Stimulated activated CD8-positive, alpha-beta memory T cell treated with anti-CD3 and anti-CD28 coated beads, Interleukin-4, amount 100 ng/mL, for 1 hour (primary cell): ENCODE measurements around the gene SP2.

Experiments used
- DNase-seq, 2 donors: peaks; one replicate each; pipeline ENCODE4 v3.0.0-alpha.2; 2020; ENCODE audit warnings: low read depth in 2 of 2, low spot score in 1 of 2

The SP2 gene

DNA sequence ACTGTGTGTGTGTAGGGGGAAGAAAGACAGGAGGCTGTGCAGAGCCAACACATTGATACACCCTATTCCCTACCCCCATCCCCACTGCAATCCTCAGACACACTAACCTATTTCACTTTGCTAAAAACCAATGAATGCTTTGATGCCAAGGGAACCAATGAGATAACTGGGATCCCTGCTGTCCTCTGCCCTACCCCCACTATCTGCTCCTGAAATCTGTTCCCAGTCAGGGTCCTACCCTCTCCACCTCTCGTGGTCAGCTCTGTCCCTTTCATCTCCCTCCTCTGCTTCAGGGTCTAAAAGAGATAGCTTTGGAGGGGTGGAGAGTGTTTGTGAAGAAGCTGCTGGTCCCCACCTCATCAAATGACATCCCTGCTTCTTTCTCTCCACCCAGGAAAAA, 26.0 kb upstream of the SP2 start:
- no peak for DNase-seq

DNA sequence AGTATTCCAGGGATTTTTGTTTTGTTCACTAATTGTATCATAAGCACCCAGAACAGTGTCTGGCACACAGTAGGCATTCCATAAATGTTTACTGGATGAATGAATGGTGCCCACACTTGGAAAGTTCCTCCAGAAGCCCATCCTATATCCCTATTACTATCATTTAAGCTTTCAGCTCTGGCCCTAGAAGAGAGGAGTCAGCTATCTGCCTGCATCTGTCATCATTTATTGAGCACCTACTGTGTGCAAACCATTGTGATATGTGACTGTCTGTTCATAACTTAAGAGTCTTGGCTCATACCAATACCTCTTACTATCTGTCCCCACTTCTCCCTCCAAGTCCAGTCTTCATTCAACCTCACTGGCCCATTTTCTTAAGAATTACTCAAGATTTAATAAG, 25.0 kb upstream of the SP2 start:
- DNase-seq = no peak

DNA sequence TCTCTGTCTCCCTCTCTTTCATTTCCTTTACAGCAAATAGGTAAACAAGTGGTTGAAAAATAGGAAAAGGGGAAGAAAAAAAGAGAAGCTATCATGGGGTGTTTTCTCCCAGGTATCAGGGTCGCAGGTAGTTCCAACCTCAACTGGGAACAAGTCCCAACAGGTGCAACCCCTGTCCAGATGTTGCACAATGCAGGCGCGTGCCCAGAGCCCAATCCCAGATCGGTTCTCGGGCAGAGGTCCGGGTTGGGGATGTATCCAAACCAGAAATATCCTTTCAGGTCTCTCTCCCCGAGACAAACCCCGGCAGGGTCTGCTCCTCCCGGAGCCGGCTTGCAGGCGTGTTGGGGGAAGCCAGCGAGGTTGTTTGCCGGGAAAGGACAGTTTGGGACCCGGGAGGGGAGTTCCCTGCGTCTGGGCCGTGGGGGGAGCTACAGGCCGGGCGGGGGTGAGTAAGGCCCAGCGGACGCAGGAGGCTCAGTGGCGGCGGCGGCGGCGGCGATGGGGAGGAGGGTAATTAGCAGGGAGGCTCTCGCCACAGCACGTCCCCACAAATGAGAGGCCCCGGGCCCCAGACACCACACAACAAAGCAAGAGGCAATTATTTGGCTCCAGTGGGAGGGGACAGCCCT, 23.9 kb upstream of the SP2 start:
- no peak for DNase-seq

DNA sequence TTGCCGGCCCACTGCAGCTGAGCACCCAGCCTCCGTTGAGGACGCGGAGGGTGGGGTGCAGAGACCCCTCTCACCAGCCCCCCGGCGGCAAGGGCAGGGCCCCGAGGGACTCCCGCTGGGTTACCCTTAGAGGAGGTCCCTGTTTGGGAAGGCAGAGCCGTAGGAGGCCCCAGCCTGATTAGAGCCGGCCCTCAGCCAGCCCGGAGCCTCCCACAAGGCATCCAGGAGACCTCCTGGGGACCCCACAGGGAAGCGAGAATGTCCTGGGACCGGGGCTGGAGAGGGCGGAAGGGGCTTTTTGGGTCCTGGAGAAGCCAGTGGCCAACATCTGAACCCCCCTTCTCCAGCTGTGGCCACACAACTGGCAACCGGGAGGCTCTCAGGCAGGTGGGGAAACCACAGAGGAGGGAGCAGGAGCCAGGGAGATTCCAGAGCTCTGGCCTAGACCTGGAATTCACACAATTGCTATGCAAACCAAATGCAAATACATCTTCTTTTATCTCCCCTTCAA, 23.3 kb upstream of the SP2 start:
- no peak for DNase-seq

DNA sequence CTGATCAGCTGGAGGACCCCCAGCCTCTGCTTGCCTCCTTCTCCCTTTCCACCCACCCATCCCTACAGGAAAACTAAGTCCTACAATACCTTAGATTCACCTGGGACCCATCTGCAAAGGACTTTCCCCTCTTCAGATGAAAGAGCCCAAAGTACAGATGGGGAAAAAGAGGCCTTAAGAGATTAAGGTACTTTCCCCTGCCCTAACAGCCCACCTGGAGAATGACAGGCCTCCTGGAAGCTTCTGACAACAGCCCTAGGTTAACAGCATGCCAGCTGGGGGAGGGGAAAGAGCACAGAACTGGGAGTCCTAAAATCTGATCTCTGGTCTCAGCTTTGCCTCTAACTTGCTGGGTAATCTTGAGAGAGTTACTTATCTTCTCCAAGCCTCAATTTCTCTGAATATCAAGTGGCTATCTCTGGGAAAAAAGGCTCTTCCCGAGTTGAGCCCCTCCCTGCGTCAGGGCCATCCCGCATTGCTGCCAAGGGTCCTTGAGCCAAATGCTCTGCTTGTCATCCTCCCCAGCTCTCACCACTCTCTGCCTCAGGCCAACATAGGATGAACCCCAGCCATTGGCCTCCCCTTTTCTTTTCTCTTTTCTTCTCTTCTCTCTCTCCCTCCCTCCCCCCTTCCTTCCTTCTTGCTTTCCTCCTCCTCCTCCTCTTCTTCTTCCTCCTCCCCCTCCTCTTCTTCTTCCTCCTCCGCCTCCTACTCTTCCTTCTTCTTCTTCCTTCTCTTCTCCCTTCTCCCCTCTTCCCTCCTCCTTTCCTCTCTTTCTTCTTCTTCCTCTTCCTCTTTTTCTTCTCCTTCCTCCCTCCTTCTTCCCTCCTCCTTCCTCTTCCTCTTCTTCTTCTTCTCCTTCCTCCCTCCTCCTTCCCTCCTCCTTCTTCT, 22.6 kb upstream of the SP2 start:
- no peak for DNase-seq

DNA sequence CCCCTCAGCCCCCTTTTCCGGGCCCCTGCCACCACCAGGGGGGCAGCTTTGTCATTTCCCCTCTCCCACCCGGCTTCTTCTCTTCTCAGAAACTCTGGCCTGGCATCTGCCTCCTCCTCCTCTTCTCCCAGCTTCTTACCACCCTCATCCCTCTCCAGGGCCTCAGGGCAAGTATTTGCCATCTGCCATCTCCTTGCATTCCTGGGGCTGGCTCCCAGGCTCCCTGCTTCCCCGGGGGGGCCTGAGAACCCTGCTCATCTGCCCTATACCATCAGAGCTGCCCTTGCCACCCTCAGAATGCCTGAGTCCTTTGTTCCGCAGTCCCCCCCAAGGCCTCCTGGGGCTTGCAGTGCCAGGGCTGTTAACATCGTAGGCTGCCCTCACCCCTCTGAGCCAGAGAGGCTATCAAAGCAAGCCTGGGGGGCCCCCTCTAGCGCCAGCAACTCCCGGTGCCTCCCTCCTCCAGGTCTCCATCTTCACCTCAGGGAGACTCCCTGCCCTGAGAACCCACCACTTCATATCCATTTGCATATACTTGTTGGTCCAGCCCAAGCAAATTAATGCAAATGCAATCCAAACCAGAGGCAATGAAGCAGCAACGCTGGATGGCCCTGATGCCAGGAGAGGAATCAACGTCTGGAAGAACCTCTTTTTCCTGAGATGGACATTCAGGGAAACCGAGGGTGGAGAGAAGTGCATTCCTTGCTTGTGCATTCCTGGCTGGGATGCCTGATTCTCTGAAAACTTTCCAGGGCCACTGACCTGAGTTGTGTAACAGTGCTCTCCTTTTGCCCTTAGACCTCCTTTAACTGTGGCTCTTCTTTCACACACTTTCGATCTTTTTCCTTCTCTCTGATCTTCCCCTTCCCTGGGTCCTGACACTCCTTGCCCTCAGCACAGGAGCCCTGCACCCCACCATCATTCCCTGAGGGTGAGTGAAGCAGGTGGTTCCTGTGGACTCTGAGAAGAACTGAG, 20.7 kb upstream of the SP2 start:
- no peak for DNase-seq

DNA sequence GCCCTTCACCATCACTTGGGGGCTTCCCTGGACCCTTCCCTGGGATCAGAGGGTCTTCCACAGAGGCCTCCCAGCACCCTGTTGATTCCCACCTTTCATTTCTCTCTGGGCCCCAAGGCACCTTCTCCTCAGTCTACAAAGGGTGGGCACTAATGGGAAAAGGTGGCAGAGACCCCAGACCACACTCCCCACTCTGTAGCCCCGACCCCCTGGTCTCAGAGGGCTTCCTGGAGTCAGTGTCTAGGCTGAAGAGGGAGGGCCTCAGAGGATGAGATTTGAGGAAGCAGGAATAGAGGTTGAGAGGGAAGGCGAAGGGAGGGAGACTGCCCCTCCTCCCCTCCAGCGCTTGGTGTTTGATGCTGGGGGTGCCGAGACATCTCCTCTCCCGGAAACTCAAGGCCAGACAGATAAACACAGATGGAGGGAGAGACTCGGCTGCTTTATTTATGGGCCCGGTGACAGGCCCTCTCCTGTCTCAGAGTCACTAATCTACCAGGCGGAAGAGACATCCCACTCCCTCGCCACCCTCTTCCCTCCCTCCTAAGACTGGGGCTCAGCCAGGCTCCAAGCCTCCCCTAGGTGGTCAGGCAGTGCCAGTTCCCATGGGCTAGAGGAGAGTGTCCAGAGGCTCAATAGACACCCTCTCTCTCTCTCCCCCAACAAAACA, 18.5 kb upstream of the SP2 start:
- no peak for DNase-seq

DNA sequence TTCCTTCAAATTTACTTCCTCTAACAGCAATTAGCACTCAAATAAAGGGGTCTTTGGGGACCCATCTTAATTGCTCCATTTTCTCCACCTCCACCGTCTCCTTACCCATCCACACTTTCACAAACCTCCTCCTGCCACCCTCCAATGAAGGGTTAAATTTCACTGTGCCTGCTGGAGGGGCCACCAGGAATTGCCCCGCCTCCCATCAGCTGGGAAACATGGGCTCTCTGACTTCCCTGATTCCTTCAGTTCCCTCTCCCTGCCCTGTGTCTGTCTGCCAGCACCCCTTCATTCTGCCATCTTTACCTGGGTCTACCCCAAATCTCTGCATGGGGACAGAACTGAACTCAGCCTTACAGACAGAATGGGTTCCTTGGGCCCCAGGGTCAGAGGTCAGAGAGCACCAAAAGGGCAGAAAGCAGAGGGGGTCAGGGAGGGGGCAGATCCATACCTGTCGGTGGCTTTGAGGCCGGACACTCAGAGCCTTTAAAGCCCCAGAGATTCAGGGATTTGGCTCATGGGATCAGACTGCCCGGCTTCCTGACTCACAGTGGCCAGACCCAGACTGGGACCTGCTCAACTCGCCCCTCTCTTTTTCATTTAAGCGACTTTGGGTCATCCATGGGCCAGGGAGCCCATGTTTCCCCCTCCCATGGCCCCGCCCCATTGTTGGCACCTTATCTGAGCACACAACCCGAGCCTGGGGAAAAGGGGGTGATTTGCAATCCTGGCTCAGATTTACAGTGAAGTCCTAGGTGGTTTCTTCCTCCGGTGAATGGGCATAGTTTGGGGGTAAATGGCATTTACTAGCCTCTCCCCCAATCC, 17.6 kb upstream of the SP2 start:
- DNase-seq = no peak

DNA sequence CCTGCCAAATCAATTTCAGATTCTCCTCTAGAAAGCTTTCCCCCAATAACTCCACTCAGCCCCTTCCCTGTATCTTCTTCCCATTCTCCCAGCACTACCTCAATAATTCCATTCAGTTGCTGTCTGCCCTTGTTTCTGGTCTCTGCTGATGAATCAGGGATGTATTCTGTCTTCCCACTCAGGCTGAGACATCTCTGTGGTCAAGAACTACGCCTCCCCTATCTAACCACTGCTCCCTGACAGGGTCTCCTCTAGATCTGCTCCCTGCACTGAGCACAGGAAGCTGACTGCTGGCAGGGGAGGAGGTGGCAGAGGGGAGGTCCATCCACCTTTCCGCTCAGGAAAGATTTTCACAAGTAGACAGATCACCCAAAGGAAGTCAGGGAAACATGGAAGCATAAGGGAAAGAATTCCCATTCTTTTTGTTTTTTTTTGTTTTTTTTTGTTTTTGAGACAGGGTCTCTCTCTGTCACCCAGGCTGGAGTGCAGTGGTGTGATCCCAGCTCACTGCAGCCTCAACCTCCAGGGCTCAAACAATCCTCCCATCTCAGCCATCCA, 16.9 kb upstream of the SP2 start:
- no peak for DNase-seq

DNA sequence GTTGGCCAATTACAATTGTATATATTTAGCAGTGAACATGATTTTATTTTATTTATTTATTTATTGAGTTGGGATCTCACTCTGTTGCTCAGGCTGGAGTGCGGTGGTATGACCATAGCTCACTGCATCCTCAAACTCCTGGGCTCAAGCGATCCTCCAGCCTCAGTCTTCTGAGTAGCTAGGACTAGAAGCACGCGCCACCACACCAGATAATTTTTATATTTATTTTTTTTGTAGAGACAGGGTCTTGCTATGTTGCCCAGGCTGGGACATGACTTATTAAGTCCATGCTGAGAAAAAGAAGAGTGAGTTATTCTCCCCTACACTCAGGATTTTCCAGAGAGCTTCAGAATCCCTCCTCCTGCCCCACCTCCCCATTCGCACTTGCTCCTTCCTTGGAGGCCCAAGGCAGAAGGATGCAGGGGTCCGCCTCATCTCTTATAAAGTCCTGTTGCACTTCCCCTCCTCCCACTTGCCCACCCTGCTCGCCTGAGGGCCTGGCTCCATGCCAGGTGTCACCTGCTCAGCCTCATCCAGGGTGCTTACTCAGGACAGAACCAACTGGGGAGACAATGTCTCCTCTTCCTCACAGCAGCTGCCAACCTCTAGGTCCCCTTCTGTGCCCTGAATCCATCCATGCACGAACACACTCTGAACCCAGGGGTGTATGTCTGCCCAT, 16.1 kb upstream of the SP2 start:
- DNase-seq = no peak

DNA sequence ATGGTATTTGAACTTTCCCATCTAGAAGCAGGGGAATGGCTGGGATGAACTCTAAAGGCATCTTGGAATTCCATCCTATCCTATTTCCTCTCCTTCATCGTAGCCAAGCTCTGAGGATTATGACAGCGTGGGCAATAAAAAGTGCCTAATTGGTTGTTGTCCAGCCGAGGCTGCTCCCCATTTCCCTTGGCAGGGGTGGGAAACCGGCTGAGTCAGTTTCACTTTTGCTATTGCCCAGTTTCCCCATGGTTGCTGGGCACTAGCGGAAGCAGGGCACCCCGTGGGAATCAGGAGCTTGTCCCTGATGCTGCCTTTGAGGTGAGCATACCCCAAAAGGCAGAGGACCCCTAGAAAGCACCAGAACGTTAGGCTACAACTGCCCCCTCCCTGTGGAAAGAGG, 13.8 kb upstream of the SP2 start:
- DNase-seq = no peak

DNA sequence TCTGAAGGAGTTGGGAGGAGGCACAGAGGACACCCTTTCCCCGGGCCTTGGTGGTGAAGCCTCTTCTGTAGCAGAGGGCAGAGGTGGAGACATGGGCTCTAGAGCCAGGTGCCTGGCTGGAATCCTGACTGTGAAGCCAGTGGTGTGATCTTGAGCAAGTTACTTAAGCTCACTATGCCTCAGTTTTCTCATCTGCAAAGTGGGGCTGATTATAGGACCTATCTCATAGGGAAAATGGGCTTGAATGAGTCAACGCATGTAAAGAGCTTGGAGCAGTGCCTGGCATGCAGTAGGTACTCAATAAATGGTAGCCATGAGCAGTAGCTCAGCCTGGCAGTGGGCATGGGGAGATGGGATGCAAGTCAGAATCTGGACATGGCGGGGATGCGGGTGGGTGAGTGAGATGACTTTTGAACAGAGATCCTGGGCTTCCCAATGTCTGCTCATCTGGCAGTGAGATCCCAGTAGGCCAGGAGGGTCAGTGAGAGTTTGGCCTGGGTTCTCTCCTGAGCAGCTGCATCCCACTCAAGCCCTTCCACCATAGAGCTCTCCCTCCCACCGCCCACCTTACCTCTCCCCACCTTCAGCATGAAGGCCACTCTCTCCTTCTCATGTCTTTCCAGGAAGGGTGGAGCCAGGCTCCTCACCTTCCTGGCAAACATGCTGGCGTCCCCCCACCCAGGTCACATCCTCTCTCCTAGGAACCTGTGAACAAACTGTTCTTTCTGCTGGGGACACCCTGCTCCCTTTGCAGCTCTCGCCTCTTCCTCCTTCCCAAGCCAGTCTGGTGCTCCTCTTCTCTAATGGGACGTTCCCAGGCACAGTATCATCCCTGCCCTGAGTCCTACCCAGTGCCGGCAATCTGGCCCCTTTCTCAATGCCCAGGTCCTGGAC, 13.1 kb upstream of the SP2 start:
- no peak for DNase-seq

DNA sequence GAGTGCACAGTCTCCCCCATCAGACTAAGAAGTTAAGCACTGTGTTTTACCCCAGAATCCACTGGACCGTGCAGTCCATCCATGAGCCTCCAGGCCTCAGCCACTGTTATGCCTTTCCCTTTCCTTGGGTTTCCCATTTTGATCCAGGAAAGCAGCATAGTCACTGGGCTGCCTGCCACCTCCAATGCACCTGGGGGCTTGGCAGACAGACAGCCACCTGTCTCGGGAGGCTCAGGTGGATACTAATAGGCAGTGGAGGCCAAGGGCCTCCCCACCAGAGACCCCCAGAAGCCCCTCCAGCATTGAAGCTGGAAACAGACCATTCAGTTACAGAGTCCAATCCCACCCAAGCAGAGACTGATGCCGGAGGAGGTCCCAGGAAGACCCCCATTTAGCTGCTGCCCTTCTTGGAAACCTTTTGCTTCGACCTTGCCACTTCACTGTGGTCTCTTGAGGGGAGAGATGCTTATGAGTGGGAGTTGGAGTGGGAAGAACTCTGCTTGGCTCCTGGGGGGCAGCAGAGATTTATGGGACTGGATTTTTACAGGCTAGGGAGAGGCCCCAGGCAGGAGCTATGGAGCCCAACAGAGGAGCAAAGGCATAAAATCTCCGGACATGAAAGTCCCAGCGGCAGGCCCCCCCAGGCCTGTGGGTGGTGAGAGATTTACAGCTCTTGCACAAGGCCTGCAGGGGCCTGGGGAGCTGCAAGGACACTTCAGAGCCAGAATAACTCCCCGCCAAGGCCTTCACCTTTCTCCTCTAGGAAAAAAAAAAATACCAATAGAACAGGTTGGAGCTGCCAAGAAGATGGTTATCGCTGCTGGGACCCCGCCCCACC, 12.2 kb upstream of the SP2 start:
- DNase-seq = no peak

DNA sequence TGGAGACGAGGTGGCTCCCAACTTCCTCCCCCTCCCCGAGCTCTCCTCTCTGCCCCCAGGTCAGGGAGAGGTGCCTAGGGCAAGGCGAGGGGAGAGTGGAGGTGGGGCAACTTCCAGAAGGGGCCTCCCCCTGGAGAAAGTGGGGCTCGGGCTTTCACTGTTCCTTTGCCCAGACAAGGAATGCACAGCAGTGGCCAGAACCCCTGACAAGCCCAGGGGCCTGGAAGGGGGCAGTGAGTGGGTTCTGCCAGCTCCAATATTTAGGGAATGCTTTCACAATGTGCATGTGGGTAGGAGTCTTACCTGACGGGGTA, 11.7 kb upstream of the SP2 start:
- DNase-seq = no peak

DNA sequence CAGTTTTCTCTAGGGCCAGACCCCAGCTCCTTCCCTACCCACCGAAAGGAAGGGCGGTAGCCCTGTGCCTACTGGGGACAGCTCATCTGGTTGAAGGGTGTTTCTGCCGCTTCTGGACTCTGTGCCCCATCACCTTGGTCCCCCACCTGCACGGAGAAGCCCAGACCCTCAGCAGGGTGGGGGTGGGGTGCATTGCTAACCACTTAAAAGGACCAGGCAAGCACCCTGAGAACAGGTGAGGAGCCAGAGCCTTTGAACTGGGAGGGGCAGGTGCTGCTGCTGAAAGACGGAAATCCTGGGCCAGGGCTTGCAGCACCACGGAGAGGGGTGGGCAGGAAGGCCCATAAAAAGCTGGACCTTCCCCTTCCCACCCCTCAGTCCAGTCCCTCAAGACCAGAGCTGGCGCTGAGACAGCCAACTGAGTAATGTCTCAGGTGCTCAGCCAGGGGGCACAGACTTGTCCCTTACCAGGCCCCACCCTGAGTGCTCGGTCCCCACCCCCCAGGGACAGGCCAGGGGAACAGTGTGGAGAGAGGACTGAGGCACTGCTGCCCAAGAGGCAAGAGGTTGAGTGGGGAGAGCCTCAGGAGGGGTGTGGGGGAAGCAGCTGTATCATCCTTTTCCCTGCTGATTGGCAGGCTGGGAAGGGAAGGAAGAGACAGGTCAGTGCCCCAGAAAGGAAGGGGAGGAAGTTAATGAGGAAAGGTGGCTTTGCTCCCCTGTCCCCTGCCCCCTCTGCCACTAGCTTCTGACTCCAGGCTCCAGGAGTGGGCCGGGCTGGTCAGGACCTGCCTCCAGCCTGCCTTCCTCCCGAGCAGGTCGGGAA, 10.9 kb upstream of the SP2 start:
- no peak for DNase-seq

DNA sequence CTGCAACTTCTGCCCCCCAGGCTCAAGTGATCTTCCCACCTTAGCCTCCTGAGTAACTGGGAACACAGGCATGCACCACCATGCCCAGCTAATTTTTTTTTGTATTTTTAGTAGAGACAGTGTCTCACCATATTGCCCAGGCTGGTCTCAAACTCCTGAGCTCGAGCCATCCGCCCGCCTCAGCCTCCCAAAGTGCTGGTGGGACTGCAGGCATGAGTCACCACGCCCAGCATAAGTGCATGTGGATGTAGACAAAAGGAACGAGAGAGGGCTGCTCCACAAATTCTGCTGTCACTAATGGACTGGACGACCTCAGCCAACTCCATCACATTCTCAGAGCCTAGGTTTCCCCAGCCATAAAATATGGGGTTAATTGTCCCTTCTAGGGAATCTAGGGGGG, 7.7 kb upstream of the SP2 start:
- DNase-seq = no peak
